Caco-2 (cell line): ENCODE data around the gene ABHD17C. TPM values are rescaled to one million over a fixed set of nuclear protein-coding genes. Genes with fewer than 3 reads are reported as not detected.
"Not testable (repeated sequence)": the region's sequence is repeated elsewhere in the genome, so short reads cannot be mapped to it uniquely, and the experiment has no call there.

Experiments used
- BruUV-seq: library from RNA; stranded (reverse); fragments of 400-500 nt; replicated peaks from 2 replicates; lab custom pipeline; 2021; lab: Mats Ljungman, UMichigan
- CTCF ChIA-PET: fragments of 300-600 bp; sonication (Branson Sonifier 250); formaldehyde crosslinking; loops from one replicate; lab custom pipeline; 2022; ENCODE audit warnings: antibody characterized with exemption; lab: Charles Lee
- POLR2A ChIA-PET: fragments of 300-600 bp; sonication (Branson Sonifier 250); formaldehyde crosslinking; loops from one replicate; lab custom pipeline; 2022; ENCODE audit warnings: antibody characterized with exemption; lab: Charles Lee
- DNase-seq, 2 experiments: peaks; one replicate each; pipeline versions ENCODE4 v3.0.0 to v3.0.0-alpha.2; 2020 to 2022
- H3K27me3 ChIP-seq: replicated peaks from 2 replicates; pipeline ENCODE4 v1.6.0; 2011; ENCODE audit warnings: low read length; ENCODE audit not compliant: control insufficient read depth, insufficient read depth
- H3K36me3 ChIP-seq: 2 replicates; pipeline ENCODE4 v1.5.1; 2011; ENCODE audit warnings: low read length; ENCODE audit not compliant: control insufficient read depth, insufficient read depth
- H3K4me1 ChIP-seq: fragments of 250-450 bp; sonication (Bioruptor Pico); 2 replicates; pipeline ENCODE4 v1.5.1; 2020; ENCODE audit warnings: mild to moderate bottlenecking
- H3K4me3 ChIP-seq: 2 replicates; pipeline ENCODE4 v1.5.1; 2011; ENCODE audit warnings: low read depth, mild to moderate bottlenecking, control low read depth, low read length
- H3K9me3 ChIP-seq: fragments of 250-450 bp; sonication (Bioruptor Pico); 2 replicates; pipeline ENCODE4 v1.5.1; 2020; ENCODE audit warnings: mild to moderate bottlenecking, moderate library complexity
- H3K27ac Mint-ChIP-seq: one replicate; pipeline ENCODE4 v1.8.0; 2022; ENCODE audit warnings: mixed read lengths; ENCODE audit not compliant: unreplicated experiment
- H3K27me3 Mint-ChIP-seq: one replicate; pipeline ENCODE4 v1.8.0; 2022; ENCODE audit warnings: mixed read lengths; ENCODE audit not compliant: insufficient read depth, unreplicated experiment
- H3K36me3 Mint-ChIP-seq: one replicate; pipeline ENCODE4 v1.8.0; 2022; ENCODE audit warnings: mild to moderate bottlenecking, mixed read lengths; ENCODE audit not compliant: insufficient read depth, unreplicated experiment
- H3K4me1 Mint-ChIP-seq: one replicate; pipeline ENCODE4 v1.8.0; 2022; ENCODE audit warnings: low read depth, mixed read lengths; ENCODE audit not compliant: unreplicated experiment
- H3K4me3 Mint-ChIP-seq: one replicate; pipeline ENCODE4 v1.8.0; 2022; ENCODE audit warnings: mild to moderate bottlenecking, moderate library complexity, mixed read lengths; ENCODE audit not compliant: unreplicated experiment
- H3K9me3 Mint-ChIP-seq: one replicate; pipeline ENCODE4 v1.8.0; 2022; ENCODE audit warnings: mixed read lengths; ENCODE audit not compliant: unreplicated experiment
- CTCF ChIP-seq, 2 experiments: fragments of 200-600 bp in 1 of 2; IDR thresholded peaks; 1 replicate in 1 of 2; 2 replicates in 1 of 2; pipeline versions ENCODE4 v1.5.1 to v1.8.0; 2011 to 2022; ENCODE audit warnings: antibody characterized with exemption in 1 of 2, control low read depth in 1 of 2, inconsistent platforms in 1 of 2, low read depth in 1 of 2, low read length in 1 of 2, mild to moderate bottlenecking in 1 of 2, moderate library complexity in 1 of 2; ENCODE audit not compliant: insufficient read depth in 1 of 2, severe bottlenecking in 1 of 2, unreplicated experiment in 1 of 2
- intact Hi-C: fragments of 100-400 bp; cut with micrococcal nuclease; formaldehyde crosslinking; loops from one replicate; pipeline ENCODE4 v1.10.0; 2022; ENCODE audit not compliant: unreplicated experiment
- total RNA-seq: library from RNA; stranded (reverse); gene quantifications from 2 replicates; pipeline ENCODE4 v1.2.3, GENCODE V29; 2022

Gene ABHD17C
- total RNA-seq, 1 experiment from 2014 or later, result 25.0 TPM

GRCh38 chr15:80761754-80762153 is 66.6 kb downstream of the ABHD17C start:
- intact Hi-C loops, result no loop called here
- H3K9me3 Mint-ChIP-seq, result no peaks in the 10 kb centered on the region
- no peak overlapping the region for H3K4me3 Mint-ChIP-seq
- no peaks in the 10 kb centered on the region for H3K27me3 ChIP-seq
- peaks cover 6% of the 10 kb centered on the region for H3K4me1 Mint-ChIP-seq
- ChIA-PET POLR2A (no interaction called here), CTCF (no interaction called here)
- DNase-seq, result no peak
- H3K36me3 Mint-ChIP-seq, result no peaks in the 10 kb centered on the region
- H3K4me3 ChIP-seq, result no peak overlapping the region
- no peak for TF ChIP-seq CTCF (IDR thresholded peaks at IDR 0.05; ENCODE audit: insufficient read depth in 1 of 2, low read depth in 1 of 2, low read length in 1 of 2, severe bottlenecking in 1 of 2, unreplicated experiment in 1 of 2)
- no peaks in the 10 kb centered on the region for H3K9me3 ChIP-seq
- H3K27ac Mint-ChIP-seq, result no peak overlapping the region
- H3K36me3 ChIP-seq, result no peaks in the 10 kb centered on the region
- H3K4me1 ChIP-seq, result no peaks in the 10 kb centered on the region
- BruUV-seq, result no TSS peak
- no peaks in the 10 kb centered on the region for H3K27me3 Mint-ChIP-seq

GRCh38 chr15:80763235-80763634 is 68.1 kb downstream of the ABHD17C start:
- H3K36me3 ChIP-seq, H3K4me3 Mint-ChIP-seq, POLR2A ChIA-PET, H3K4me1 Mint-ChIP-seq, BruUV-seq, H3K27me3 ChIP-seq, H3K9me3 ChIP-seq, H3K9me3 Mint-ChIP-seq, DNase-seq, CTCF ChIA-PET, H3K4me1 ChIP-seq, H3K27me3 Mint-ChIP-seq, H3K27ac Mint-ChIP-seq, H3K4me3 ChIP-seq, intact Hi-C loops, H3K36me3 Mint-ChIP-seq: not testable (repeated sequence)

GRCh38 chr15:80764535-80764934 is 69.4 kb downstream of the ABHD17C start:
- H3K36me3 ChIP-seq, result no peaks in the 10 kb centered on the region
- H3K4me3 ChIP-seq, result no peak overlapping the region
- Mint-ChIP-seq H3K4me3 (no peak overlapping the region), H3K9me3 (no peaks in the 10 kb centered on the region), H3K4me1 (peaks cover 6% of the 10 kb centered on the region), H3K27me3 (no peaks in the 10 kb centered on the region), H3K36me3 (no peaks in the 10 kb centered on the region), H3K27ac (no peak overlapping the region)
- H3K27me3 ChIP-seq, result no peaks in the 10 kb centered on the region
- BruUV-seq, result no TSS peak
- POLR2A ChIA-PET, result no interaction called here
- CTCF ChIA-PET, result interaction anchor here (1.3 kb wide), 1 partner anchor 12 kb away, joined by 9 read pairs; no protein-coding TSS in a partner anchor
- intact Hi-C loops, result no loop called here
- H3K9me3 ChIP-seq, result no peaks in the 10 kb centered on the region
- DNase-seq, result no peak
- TF ChIP-seq CTCF (IDR thresholded peaks at IDR 0.05; ENCODE audit: insufficient read depth in 1 of 2, low read depth in 1 of 2, low read length in 1 of 2, severe bottlenecking in 1 of 2, unreplicated experiment in 1 of 2), result no peak
- no peaks in the 10 kb centered on the region for H3K4me1 ChIP-seq

- intact Hi-C loops, result no loop called here
Observed at GRCh38 chr15:80766275-80766674, 71.2 kb downstream of the ABHD17C start.

More at GRCh38 chr15:80766275-80766674, 71.2 kb downstream of the ABHD17C start:
- TF ChIP-seq CTCF (IDR thresholded peaks at IDR 0.05; ENCODE audit: insufficient read depth in 1 of 2, low read depth in 1 of 2, low read length in 1 of 2, severe bottlenecking in 1 of 2, unreplicated experiment in 1 of 2), result no peak
- Histone ChIP-seq H3K36me3 (no peaks in the 10 kb centered on the region), H3K4me3 (no peak overlapping the region), H3K9me3 (no peaks in the 10 kb centered on the region), H3K27me3 (no peaks in the 10 kb centered on the region), H3K4me1 (no peaks in the 10 kb centered on the region)
- H3K4me1 Mint-ChIP-seq, result peaks cover 6% of the 10 kb centered on the region
- BruUV-seq, result no TSS peak
- H3K27ac Mint-ChIP-seq, result no peak overlapping the region
- CTCF ChIA-PET, result no interaction called here
- POLR2A ChIA-PET, result no interaction called here
- no peak for DNase-seq
- no peaks in the 10 kb centered on the region for H3K9me3 Mint-ChIP-seq
- no peaks in the 10 kb centered on the region for H3K27me3 Mint-ChIP-seq
- H3K36me3 Mint-ChIP-seq, result no peaks in the 10 kb centered on the region
- H3K4me3 Mint-ChIP-seq, result no peak overlapping the region
